HCT116 (cell line): ENCODE data around the gene RECQL5. TPM values are rescaled to one million over a fixed set of nuclear protein-coding genes. Genes with fewer than 3 reads are reported as not detected.

Experiments used
- ATAC-seq: fragments of 200-7000 bp; cut with Tn5 transposase; 2 replicates; pipeline ENCODE4 v1.9.1; 2020; ENCODE audit warnings: mild to moderate bottlenecking, moderate library complexity
- BruUV-seq: library from RNA; stranded (reverse); fragments of 400-500 nt; replicated peaks from 2 replicates; lab custom pipeline; 2021; lab: Mats Ljungman, UMichigan
- CTCF ChIA-PET: fragments of 300-600 bp; sonication (Branson Sonifier 250); formaldehyde crosslinking; loops from one replicate; lab custom pipeline; 2021; ENCODE audit warnings: antibody characterized with exemption; lab: Charles Lee
- POLR2A ChIA-PET: fragments of 300-600, 350-600 bp; sonication (Branson Sonifier 250); formaldehyde crosslinking; loops from one replicate; lab custom pipeline; 2021; ENCODE audit warnings: antibody characterized with exemption; lab: Charles Lee
- RAD21 ChIA-PET, 2 experiments: fragments of 300-600 bp; sonication (Branson Sonifier 250); formaldehyde crosslinking; loops; one replicate each; lab custom pipeline; 2023; ENCODE audit warnings: low total read pairs in 2 of 2; ENCODE audit not compliant: uncharacterized antibody in 2 of 2, unreplicated experiment in 2 of 2, low non-redundant PET in 1 of 2; lab: Charles Lee
- DNase-seq: peaks from one replicate; pipeline ENCODE4 v3.0.0-alpha.2; 2010; ENCODE audit warnings: low read depth, low spot score
- H2AFZ ChIP-seq: fragments of 200-600 bp; shearing (Covaris generic), sonication (generic); 2 replicates; pipeline ENCODE4 v1.6.1; 2017; ENCODE audit warnings: low read depth, mixed run types, mixed read lengths, antibody characterized with exemption, low read length; ENCODE audit not compliant: poor library complexity, severe bottlenecking
- H3K27ac ChIP-seq: 2 replicates; pipeline ENCODE4 v1.5.1; 2012; ENCODE audit warnings: low read depth, low read length
- H3K27me3 ChIP-seq: fragments of 200-600 bp; sonication (generic); 2 replicates; pipeline ENCODE4 v1.6.1; 2016; ENCODE audit warnings: mixed run types, low read length, mixed read lengths; ENCODE audit not compliant: insufficient read depth
- H3K36me3 ChIP-seq, 2 experiments: fragments of 200-500 bp in 1 of 2; fragments of 200-600 bp in 1 of 2; sonication (Bioruptor generic) in 1 of 2; sonication (generic) in 1 of 2; 2 replicates each; pipeline versions ENCODE4 v1.5.1 to v1.6.1; 2014 to 2016; ENCODE audit warnings: low read length in 2 of 2, inconsistent platforms in 1 of 2, mixed read lengths in 1 of 2, mixed run types in 1 of 2; ENCODE audit not compliant: insufficient read depth in 2 of 2, control insufficient read depth in 1 of 2
- H3K4me1 ChIP-seq, 2 experiments: fragments of 200-600 bp in 1 of 2; sonication (generic) in 1 of 2; 2 replicates each; pipeline versions ENCODE4 v1.5.1 to v1.6.1; 2012 to 2017; ENCODE audit warnings: low read length in 2 of 2, inconsistent platforms in 1 of 2, mild to moderate bottlenecking in 1 of 2, mixed read lengths in 1 of 2, mixed run types in 1 of 2, moderate library complexity in 1 of 2; ENCODE audit not compliant: insufficient read depth in 2 of 2, control insufficient read depth in 1 of 2
- H3K4me2 ChIP-seq: fragments of 200-600 bp; sonication (generic); 2 replicates; pipeline ENCODE4 v1.6.1; 2017; ENCODE audit warnings: mixed run types, low read length, mixed read lengths
- H3K4me3 ChIP-seq, 2 experiments: fragments of 200-600 bp in 1 of 2; sonication (generic) in 1 of 2; replicated peaks in 1 of 2; 2 replicates each; pipeline ENCODE4 v1.5.1; 2011 to 2016; ENCODE audit warnings: low read length in 2 of 2, control low read depth in 1 of 2, low read depth in 1 of 2, mild to moderate bottlenecking in 1 of 2, mixed read lengths in 1 of 2, mixed run types in 1 of 2
- H3K79me2 ChIP-seq: fragments of 200-600 bp; sonication (generic); 2 replicates; pipeline ENCODE4 v1.6.1; 2017; ENCODE audit warnings: mild to moderate bottlenecking, mixed run types, low read length, moderate library complexity, mixed read lengths; ENCODE audit not compliant: insufficient read depth
- H3K9ac ChIP-seq: fragments of 200-600 bp; sonication (generic); 2 replicates; pipeline ENCODE4 v1.6.1; 2016; ENCODE audit warnings: low read length, mixed read lengths
- H3K9me2 ChIP-seq: fragments of 200-600 bp; sonication (generic), shearing (Covaris generic); 2 replicates; pipeline ENCODE4 v1.6.1; 2017; ENCODE audit warnings: mixed run types, mild to moderate bottlenecking, moderate library complexity; ENCODE audit not compliant: insufficient read depth
- H3K9me3 ChIP-seq, 2 experiments: fragments of 200-500 bp in 1 of 2; fragments of 200-600 bp in 1 of 2; sonication (Bioruptor generic) in 1 of 2; sonication (generic) in 1 of 2; 2 replicates each; pipeline ENCODE4 v1.6.1; 2014 to 2017; ENCODE audit warnings: low read length in 2 of 2, mixed read lengths in 2 of 2, inconsistent platforms in 1 of 2, low read depth in 1 of 2, mild to moderate bottlenecking in 1 of 2, mixed run types in 1 of 2, moderate library complexity in 1 of 2; ENCODE audit not compliant: control insufficient read depth in 1 of 2, insufficient read depth in 1 of 2
- H4K20me1 ChIP-seq: fragments of 200-600 bp; sonication (generic), shearing (Covaris generic); 2 replicates; pipeline ENCODE4 v1.6.1; 2017; ENCODE audit warnings: mixed run types, mild to moderate bottlenecking, moderate library complexity; ENCODE audit not compliant: insufficient read depth
- CTCF ChIP-seq, 3 experiments: fragments of 200-600 bp in 1 of 3; sonication (generic) in 1 of 3; IDR thresholded peaks in 2 of 3; conservative IDR thresholded peaks in 1 of 3; 2 replicates each; pipeline ENCODE4 v1.5.1; 2012 to 2017; ENCODE audit warnings: low read depth in 2 of 3, low read length in 2 of 3, antibody characterized with exemption in 1 of 3, borderline replicate concordance in 1 of 3, control low read depth in 1 of 3, mild to moderate bottlenecking in 1 of 3, mixed read lengths in 1 of 3, mixed run types in 1 of 3, moderate library complexity in 1 of 3; ENCODE audit not compliant: insufficient read depth in 1 of 3
- POLR2AphosphoS5 ChIP-seq: IDR thresholded peaks from 2 replicates; pipeline ENCODE4 v1.6.1; 2011; ENCODE audit warnings: mild to moderate bottlenecking, low read depth, low read length, moderate library complexity
- TCF7L2 ChIP-seq: IDR thresholded peaks from 2 replicates; pipeline ENCODE4 v1.7.0; 2011; ENCODE audit warnings: borderline replicate concordance, inconsistent platforms; ENCODE audit not compliant: insufficient read depth, insufficient read length; ENCODE audit errors: extremely low read depth
- intact Hi-C: fragments of 100-400 bp; cut with micrococcal nuclease; formaldehyde crosslinking; loops from 2 replicates; pipeline ENCODE4 v1.10.0; 2022
- total RNA-seq: library from RNA; stranded (reverse); gene quantifications from one replicate; pipeline ENCODE4 v1.2.1, GENCODE V29; 2021; ENCODE audit not compliant: unreplicated experiment
- TF ChIP-seq, protein P1 (sequence below): IDR thresholded peaks from 2 replicates; pipeline ENCODE4 v1.6.1; 2011; ENCODE audit warnings: mild to moderate bottlenecking, low read length, moderate library complexity; ENCODE audit not compliant: insufficient replicate concordance; ENCODE audit errors: extremely low read depth

Gene RECQL5
- total RNA-seq, 1 experiment from 2014 or later = 83.3 TPM

- H3K27me3 ChIP-seq = no peaks in the 10 kb centered on the region
- intact Hi-C loops = loop anchor here (1.0 to 5.0 kb wide), 3 partner anchors 20 to 116 kb away; partner anchors contain the start of genes CASKIN2 and TSEN54
- peak overlapping the region in 1 of 2 experiments; percentile 6; a peak in 1 of 4 replicates for H3K4me3 ChIP-seq
- H3K79me2 ChIP-seq = no peaks in the 10 kb centered on the region
- ChIA-PET RAD21 (interaction anchor here (0.9 to 2.8 kb wide), 12 partner anchors 13 to 116 kb away, joined by 3 to 18 read pairs (median 6); no protein-coding TSS in a partner anchor), POLR2A (interaction anchor here (1.0 to 2.4 kb wide), 5 partner anchors 9 to 146 kb away, joined by 3 to 17 read pairs (median 5); a partner anchor contains a TSS), CTCF (interaction anchor here (0.8 to 2.8 kb wide), 44 partner anchors 8 to 209 kb away, joined by 3 to 169 read pairs (median 6); partner anchors contain the start of genes GALK1, ITGB4, RECQL5 and SAP30BP)
- H3K4me1 ChIP-seq = peaks cover 15 to 22% of the 10 kb centered on the region in 2 experiments
- H4K20me1 ChIP-seq = no peaks in the 10 kb centered on the region
- no peaks in the 10 kb centered on the region for H3K9me3 ChIP-seq
- peak overlapping the region; percentile 47 for H3K9ac ChIP-seq
- ATAC-seq (peak; percentile 76), DNase-seq (peak; percentile 80)
- peak overlapping the region; percentile 73 for H3K27ac ChIP-seq
- no TSS peak for BruUV-seq
- H3K36me3 ChIP-seq = 0 out of 4 replicates have a peak, but pooled peaks cover 0 to 2% of the 10 kb centered on the region in 2 experiments
- peak overlapping the region; percentile 60 for H3K4me2 ChIP-seq
- no peak overlapping the region for H2AFZ ChIP-seq
- TF ChIP-seq TCF7L2 = peak; percentile 11
- peak; percentile 77 to 86 (median 80) for TF ChIP-seq CTCF (IDR thresholded peaks at IDR 0.05 in 2 of 3, conservative IDR thresholded peaks at IDR 0.05 in 1 of 3; ENCODE audit: borderline replicate concordance in 1 of 3, insufficient read depth in 1 of 3, low read depth in 2 of 3, low read length in 2 of 3)
- TF ChIP-seq POLR2AphosphoS5 = 0 out of 2 replicates have a peak, but pooled peaks have one; percentile 19
- TF ChIP-seq, protein P1, sequence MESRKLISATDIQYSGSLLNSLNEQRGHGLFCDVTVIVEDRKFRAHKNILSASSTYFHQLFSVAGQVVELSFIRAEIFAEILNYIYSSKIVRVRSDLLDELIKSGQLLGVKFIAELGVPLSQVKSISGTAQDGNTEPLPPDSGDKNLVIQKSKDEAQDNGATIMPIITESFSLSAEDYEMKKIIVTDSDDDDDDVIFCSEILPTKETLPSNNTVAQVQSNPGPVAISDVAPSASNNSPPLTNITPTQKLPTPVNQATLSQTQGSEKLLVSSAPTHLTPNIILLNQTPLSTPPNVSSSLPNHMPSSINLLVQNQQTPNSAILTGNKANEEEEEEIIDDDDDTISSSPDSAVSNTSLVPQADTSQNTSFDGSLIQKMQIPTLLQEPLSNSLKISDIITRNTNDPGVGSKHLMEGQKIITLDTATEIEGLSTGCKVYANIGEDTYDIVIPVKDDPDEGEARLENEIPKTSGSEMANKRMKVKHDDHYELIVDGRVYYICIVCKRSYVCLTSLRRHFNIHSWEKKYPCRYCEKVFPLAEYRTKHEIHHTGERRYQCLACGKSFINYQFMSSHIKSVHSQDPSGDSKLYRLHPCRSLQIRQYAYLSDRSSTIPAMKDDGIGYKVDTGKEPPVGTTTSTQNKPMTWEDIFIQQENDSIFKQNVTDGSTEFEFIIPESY = no peak
- H3K9me2 ChIP-seq = no peaks in the 10 kb centered on the region
These were observed 33.2 kb downstream of the RECQL5 start for GRCh38 chr17:75633486-75634375.
